Renal cortical epithelial cell (primary cell): ENCODE data around the gene MACROD2. TPM values are rescaled to one million over a fixed set of nuclear protein-coding genes. Genes with fewer than 3 reads are reported as not detected.

ENCODE experiments used
- DNase-seq: peaks from one replicate; pipeline ENCODE4 v3.0.0-alpha.2; 2011; ENCODE audit warnings: low read depth
- total RNA-seq: library from RNA; depleted of rRNA; stranded (reverse); fragments of >200 nt; gene quantifications from 2 replicates; pipeline ENCODE4 v1.2.3, GENCODE V29; 2014

Gene MACROD2
- total RNA-seq, 1 donor from 2014 or later, result 5.4 TPM

DNA sequence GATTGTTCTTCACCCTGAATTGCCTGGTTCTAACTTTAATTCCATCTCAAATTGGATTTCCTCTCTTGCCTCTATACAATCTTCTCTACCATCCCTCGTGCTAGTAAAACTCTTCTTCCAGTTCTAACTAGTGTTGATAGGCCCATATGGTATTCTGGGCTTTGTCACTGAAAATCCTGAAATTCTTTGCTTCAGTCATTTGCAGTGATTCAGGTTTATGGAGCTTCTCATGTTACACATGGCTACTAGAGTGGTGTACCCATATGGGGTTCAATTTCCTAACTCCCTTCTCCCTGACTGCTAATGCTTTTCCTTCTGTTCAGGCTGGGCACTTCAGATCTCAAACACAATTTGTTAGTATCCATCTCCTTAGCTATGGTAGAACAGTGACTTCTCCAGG, 1621.3 kb downstream of the MACROD2 start:
- no peak for DNase-seq

DNA sequence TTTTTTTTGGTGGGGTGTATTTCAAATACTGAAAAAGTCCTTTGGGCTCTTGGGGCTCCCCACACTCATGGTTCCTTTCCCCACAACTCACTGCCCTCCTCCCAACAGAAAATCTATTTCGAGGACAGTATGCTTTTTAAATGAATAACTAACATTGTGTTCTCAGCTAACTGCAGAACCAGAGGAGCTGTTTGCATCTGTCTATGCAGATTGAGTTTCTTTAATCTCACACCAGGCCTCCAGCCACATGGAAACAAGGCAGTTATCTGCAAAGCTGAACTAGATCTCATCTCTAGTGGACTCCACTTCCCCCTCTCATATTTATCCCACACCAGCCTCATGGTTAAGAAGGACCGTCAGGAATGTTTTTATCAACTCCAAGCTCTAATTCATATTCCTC, 1622.8 kb downstream of the MACROD2 start:
- no peak for DNase-seq

GRCh38 chr20:15618912-15619311, 1623.6 kb downstream of the MACROD2 start:
- no peak for DNase-seq

DNA sequence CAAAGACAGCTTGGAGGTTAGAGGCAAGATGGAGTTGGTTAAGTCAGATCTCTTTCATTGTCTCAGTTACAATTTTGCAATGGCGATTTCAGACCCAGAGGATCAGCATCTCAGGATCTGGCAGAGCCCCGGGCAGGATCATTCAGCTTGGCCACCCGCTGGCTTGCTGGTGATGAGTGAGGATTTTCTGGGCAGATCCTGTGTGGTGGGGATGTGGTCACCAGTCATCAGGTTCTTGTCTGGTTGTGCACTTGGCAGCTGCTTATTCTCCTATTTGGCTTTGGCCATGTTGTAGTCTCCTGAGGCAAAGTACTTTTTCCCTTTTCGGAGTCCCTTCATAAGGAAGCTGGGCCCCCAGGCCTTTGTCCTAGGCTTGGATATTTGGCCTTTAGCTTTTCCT, 1624.0 kb downstream of the MACROD2 start:
- DNase-seq, result no peak

- no peak for DNase-seq
These were observed 1624.5 kb downstream of the MACROD2 start for GRCh38 chr20:15619816-15620215.

DNA sequence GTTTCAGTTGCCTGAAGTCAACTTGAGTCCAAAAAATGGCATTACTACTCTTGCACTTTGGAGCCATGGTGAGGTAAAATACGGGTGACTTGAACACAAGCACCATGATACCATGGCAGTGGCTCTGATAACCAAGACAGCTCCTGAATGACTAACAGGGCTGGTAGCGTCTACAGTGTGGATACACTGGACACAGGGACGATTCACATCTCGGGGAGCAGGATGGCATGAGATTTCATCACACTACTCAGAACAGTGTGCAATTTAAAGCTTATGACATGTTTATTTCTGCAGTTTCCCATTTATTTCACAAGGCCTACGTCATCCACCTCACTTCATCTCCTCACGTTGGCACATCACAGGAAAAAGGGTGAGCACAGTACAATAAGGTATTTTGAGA, 1627.1 kb downstream of the MACROD2 start:
- DNase-seq, result no peak

DNA sequence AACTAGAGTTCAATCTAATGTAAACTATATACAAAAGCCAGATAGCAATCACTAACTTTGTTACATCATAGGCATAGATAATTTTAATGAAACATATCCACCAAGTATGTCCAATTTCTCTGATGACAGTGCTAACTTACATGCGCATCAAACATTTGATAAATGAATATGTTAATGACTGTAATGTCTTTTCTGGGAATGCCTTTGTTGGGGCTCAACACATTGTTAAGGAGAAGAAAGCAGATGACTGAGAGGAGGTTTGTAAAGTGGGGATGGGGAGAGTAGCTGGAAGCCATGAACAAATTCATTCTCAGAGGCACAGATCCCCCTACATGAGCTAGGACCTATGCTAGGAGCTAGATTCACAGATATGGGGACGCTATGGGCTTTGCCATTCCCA, 1627.9 kb downstream of the MACROD2 start:
- DNase-seq, result no peak

DNA sequence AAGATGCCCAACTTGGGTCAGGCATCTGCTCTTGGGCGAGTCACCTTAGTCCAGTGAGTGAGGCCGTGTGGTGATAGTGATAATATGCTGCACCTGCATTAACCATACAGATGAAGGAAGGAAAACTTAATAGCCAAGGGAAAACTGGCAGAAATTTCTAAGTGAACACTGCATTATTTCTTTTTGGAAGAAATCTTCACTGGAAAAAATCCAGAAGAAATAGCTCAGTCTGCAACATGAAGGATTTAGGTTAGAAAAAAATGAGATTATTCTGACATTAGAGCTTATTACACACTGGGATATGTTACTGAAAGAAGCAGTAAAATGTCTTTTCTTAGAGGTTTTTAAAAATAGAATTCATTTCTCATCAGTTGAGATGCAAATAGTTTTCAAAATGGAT, 1630.7 kb downstream of the MACROD2 start:
- no peak for DNase-seq

DNA sequence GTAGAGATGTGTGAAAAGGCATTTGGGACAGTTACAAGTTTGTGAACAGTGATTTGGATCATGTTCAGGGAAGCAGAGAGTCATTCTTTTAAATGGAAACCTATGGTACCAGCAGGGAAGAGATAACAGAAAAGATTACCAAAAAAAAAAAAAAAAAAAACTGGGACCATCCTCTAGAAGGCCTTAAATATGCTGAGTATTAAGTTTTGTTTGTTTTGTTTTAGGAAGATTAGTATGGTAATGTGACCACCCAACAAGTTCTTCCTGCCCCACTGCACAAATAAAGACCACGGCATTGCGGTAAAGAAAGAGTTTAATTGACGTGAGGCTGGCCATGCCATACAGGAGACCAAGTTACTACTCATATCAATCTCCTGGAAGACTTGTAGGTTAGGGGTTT, 1631.8 kb downstream of the MACROD2 start:
- DNase-seq, result no peak

GRCh38 chr20:15627501-15627903, 1632.2 kb downstream of the MACROD2 start:
- no peak for DNase-seq

DNA sequence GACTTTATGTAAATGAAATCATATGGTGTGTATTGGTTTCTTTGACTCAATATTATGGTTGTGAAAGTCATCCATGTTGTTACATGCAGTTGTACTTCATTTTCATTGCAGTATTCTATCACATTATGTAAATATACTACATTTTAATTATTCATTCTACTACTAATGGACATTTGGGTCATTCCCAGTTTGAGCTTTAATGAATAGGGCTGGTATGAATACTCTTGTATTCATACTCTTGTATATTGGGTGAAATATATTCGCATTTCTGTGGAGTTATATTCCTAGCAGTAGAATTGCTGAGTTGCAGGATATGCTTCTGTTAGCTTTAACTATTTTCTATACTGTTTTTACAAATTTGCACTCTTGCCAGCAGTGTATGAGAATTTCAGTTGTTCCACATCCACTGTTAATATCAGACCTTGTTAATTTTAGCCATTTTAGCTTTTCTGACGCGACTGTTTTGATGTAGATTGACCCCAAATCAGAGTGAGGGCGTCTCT, 1633.6 kb downstream of the MACROD2 start:
- no peak for DNase-seq

- no peak for DNase-seq
These were observed 1635.0 kb downstream of the MACROD2 start for GRCh38 chr20:15630360-15630759.

DNA sequence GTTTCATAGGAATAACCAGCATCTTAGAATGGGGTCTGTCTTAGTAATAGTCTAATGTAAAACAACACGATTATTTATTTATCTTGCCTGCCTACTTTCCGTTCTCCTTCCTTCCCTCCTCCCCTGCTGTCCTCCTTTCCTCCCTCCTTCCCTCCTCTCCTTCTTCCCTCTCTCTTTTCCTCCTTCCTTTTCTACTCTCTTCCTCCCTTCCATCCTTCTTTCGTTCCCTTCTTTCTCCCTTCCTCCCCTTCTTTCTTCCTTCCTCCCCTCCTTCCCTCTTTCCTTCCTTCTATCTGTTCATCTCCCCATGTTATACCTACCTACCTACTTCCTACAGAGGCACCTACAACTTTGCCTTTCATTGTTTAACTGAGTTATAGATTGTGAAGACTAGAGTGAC, 1637.4 kb downstream of the MACROD2 start:
- no peak for DNase-seq

DNA sequence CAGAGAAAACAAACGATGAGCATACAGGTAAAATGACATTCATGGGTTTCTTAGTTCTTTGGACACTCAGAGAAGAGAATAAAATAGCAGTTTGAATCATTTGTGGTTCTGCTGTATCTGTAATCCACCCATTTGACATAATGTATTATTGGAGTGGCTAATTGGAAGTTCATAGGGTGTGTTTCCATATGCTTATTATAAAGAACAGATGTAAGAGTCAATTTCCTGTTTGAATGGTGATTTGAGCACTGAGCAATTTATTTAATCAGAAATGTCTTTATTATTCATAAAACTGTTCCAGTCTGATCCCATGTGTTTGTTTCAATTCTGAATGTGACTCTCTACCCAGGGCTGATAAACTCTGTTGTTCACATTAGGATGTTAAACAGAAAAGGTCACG, 1638.8 kb downstream of the MACROD2 start:
- no peak for DNase-seq

- no peak for DNase-seq
These were observed 1642.2 kb downstream of the MACROD2 start for GRCh38 chr20:15637546-15637945.

- DNase-seq, result peak; percentile 88
These were observed 1642.8 kb downstream of the MACROD2 start for GRCh38 chr20:15637950-15638754.

DNA sequence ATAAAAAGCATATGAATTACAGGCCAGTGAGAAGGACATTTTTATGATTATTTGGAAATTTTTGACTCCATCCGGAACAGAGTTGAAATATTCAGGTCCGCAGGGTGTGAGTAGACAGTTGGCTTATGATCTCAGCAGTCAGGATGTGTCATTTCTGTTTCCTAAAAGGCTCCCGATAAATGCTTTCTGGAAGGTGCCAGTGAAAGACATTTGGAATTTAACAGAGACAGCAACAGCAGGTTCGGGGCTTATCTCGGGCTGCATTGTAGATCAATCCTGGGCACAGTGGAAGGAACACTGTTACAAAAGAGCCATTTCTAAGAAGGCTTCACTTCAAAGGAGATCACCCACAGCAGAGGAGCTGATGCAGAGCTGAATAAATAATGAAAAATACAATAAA, 1643.5 kb downstream of the MACROD2 start:
- DNase-seq, result no peak

- no peak for DNase-seq
These were observed 1644.5 kb downstream of the MACROD2 start for GRCh38 chr20:15639839-15640238.

DNA sequence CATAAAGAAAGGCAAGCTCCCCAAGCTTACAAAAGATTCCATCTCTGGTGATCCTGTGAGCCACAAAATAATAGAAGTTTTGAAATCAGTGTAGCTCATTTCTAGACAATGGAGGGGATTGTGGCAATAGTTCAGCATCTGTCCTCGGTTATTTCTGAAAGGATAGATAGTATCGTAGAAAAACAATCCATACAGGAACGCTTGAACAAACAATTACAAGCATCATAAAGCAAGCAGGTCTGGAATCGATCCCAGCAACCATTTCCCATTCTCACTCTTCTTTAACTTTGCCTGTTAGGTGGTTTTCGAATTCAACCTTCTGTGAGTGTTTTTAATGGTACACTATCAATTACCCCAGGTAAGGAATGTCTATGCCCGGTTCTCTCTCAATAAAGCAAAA, 1646.8 kb downstream of the MACROD2 start:
- no peak for DNase-seq

- no peak for DNase-seq
These were observed 1647.4 kb downstream of the MACROD2 start for GRCh38 chr20:15642676-15643075.

DNA sequence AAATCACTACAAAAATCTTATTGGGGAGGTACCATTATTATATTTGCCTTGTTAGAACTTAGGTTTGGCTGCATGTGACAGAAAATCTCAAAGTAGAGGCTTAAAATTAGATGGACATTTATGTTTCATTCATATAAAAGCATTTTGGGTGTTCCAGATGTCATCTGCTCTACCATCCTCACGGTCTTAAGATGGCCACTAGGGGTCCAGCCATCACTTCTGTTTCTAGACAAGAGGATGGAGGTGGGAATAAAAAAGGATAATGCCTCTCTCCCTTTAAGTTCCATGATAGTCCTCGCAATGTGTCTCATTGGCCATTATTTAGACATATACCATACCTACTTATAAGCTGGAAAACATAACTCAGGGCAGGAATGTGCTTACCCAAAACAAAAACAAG, 1648.4 kb downstream of the MACROD2 start:
- no peak for DNase-seq

DNA sequence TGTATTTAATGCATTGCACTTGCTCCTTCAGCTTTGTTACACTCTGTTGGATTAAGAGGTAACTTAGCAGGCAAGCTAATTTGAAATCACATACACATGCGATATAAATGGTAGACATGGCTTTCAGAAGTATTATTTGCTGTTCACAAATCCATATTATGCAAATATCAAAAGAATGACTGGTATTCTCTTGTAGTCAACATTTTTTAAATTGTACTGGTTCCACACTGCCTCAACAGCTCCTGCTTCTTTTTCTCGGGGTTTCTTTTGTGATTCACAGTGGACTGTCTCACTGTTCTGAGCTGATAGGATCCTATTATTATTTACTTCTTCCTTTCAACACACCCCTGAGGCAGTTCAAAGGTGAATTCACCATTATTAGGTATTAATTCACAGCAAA, 1650.5 kb downstream of the MACROD2 start:
- no peak for DNase-seq

DNA sequence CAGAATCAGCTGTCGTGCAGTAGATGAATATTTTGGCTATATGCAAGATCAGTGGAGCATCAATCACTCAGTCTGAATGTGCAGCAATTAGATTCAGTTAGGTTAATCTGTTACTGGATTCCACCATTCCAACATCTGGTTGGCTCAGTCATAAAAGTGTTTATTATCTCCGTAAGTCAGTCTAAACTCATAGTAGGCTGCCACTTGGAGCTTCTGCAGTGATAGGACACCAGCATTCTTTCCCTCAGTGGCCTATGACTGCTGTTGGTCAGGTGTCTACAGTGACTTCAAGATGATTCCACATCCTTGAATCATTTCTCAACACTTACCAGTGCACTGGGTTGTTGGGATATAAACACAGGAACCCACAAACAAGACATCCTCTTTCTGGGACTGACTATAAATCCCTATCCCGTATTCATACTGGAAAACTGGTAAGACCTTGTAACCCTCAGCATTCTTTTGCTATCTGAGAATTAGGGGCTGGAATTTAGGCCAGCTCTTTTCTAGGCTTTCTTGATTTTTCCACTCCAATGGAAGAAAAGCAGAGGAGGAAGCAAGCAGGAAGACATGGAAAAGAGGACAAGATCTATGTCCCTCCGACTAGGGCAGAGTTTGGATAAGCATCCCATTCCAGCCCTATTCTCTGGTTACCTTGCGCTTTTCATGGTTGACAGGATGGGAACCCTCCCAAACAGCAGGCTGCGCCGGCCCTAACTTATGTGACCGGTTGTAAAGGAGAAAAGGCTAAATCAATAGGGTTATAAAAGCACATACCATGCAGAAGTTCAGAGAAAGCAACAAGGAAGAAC, 1658.3 kb downstream of the MACROD2 start:
- no peak for DNase-seq
